GM18499 (cell line): Measurements from ENCODE around the gene ASL.
"Not testable (repeated sequence)": the region's sequence is repeated elsewhere in the genome, so short reads cannot be mapped to it uniquely, and the experiment has no call there.

Experiments used
- ATAC-seq: cut with Tn5 transposase; IDR thresholded peaks from one replicate; pipeline ENCODE4 v1.9.1; 2021; ENCODE audit warnings: moderate number of reproducible peaks; ENCODE audit not compliant: insufficient read depth, unreplicated experiment

Gene ASL

GRCh38 chr7:66072208-66072607 is 3.4 kb upstream of the ASL start:
- not testable (repeated sequence) for ATAC-seq

GRCh38 chr7:66076462-66077329 is 1.1 kb downstream of the ASL start:
- no peak for ATAC-seq

DNA sequence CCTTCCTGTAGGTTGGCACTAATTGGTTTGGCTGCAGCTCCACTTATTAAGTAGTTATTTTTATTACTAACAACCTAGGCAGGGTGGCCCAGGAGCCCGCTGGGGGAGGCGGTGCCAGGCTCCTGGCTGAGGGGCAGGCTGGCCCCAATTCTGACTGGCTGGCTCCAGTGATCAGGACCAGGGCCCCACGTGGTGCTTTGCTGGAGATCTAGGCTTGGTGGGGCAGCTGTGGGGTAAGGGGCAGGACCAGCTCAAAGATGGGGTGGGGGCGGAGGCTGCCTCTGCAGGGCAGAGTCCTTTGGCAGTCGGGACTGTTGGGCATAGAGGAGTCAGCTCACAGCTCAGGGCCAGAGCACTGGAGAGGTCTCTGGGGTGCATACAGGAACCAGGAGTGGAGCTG is 2.4 kb downstream of the ASL start:
- ATAC-seq, result no peak

DNA sequence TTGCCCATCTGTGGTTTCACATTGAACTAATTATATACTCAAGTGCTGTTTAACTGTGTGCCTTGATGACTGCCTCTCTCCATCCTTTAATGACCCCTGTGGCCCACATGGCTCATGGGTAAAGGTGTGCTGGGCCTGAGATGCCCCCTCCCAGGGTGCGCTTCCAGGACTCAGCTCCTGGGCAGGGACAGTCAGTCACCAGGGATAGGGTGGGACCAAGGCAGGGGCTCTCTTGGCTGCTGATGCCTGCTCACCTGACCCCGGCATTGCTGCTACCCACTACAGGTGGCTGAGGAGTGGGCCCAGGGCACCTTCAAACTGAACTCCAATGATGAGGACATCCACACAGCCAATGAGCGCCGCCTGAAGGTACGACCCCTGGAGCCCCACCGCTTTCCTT is 6.5 kb downstream of the ASL start:
- no peak for ATAC-seq

DNA sequence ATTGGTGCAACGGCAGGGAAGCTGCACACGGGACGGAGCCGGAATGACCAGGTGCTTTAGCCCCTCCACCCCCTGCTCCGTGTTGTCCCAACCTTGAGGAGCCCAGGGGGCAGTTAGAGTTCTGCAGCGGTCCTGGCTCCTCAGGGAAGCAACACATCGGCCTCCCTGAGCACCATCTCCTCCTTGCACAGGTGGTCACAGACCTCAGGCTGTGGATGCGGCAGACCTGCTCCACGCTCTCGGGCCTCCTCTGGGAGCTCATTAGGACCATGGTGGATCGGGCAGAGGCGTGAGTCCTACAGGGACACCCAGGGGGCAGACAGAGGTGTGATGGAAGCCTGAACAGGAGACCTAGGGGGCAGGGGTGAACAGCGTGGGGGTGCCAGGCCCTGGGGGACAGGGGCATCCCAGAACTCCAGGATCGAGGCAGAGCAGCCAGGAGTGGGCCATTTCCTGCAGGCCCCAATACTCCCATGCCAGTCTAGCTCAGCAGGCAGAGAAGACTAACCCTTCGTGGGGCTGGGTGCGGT is 7.3 kb downstream of the ASL start:
- ATAC-seq, result no peak

GRCh38 chr7:66083677-66084076 is 8.1 kb downstream of the ASL start:
- ATAC-seq, result no peak

GRCh38 chr7:66088861-66089838 is 13.5 kb downstream of the ASL start:
- ATAC-seq, result no peak

DNA sequence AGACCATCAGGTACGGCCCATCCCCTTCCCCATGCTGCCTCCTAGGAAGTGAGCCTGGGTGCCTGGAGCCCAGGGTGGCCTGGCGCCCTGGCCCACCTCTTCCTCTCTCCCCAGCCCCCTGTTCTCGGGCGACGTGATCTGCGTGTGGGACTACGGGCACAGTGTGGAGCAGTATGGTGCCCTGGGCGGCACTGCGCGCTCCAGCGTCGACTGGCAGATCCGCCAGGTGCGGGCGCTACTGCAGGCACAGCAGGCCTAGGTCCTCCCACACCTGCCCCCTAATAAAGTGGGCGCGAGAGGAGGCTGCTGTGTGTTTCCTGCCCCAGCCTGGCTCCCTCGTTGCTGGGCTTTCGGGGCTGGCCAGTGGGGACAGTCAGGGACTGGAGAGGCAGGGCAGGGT is 17.0 kb downstream of the ASL start:
- no peak for ATAC-seq

DNA sequence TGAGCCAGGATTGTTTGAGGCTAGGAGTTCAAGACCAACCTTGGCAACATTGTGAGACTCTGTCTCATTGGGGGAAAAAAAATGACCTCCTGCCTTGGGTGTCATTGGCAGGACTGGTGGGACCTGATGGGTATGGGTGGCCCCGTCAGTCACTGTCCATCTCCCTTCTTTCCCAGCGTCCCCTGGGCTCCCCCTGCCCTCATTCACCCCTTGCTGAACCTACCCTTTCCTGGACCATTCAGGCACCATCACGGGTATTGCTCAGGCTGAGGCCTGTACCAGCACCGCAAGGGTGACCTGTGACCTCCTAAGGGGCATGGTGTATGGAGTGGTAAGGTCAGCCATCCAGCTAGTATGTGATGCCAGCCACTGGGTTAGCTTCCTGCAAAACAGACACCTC is 19.4 kb downstream of the ASL start:
- no peak for ATAC-seq

- no peak for ATAC-seq
These were observed 23.6 kb downstream of the ASL start for GRCh38 chr7:66099232-66099550.

- no peak for ATAC-seq
These were observed 24.2 kb downstream of the ASL start for GRCh38 chr7:66099551-66100407.

DNA sequence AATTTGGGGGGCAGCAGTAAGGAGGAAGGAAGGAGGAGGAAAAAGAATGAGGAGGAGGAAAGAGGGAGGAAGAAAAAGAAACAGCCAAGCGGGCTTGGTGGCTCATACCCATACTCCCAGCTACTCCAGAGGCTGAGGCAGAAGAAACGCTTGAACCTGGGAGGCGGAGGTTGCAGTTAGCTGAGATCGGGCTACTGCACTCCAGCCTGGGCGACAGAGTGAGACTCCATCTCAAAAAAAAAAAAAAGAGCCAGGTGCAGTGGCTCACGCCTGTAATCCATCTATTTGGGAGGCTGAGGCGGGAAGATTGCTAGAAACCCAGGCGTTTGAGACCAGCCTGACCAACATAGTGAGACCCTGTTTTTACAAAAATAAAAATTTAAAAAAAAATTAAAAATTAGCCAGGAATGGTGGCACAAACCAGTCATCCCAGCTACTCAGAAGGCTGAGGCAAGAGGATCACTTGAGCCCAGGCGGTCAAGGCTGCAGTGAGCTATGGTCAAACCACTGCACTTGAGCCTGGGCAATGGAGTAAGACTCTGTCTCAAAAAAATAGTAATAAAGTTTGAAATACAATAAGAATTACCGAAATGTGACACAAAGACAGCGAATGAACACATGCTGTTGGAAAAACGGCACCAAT is 24.9 kb downstream of the ASL start:
- ATAC-seq, result no peak

DNA sequence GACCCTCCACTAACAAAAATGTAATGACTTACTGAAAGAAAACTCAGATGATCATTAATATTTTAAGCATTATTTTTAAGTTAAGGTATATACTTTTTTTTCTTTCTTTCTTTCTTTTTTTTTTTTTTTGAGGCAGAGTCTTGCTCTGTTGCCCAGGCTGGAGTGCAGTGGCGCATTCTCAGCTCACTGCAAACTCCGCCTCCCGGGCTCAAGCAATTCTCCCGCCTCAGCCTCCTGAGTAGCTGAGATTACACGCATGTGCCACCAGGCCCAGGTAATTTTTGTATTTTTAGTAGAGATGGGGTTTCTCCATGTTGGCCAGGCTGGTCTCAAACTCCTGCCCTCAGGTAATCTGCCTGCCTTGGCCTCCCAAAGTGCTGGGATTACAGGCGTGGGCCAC is 26.5 kb downstream of the ASL start:
- ATAC-seq, result not testable (repeated sequence)

DNA sequence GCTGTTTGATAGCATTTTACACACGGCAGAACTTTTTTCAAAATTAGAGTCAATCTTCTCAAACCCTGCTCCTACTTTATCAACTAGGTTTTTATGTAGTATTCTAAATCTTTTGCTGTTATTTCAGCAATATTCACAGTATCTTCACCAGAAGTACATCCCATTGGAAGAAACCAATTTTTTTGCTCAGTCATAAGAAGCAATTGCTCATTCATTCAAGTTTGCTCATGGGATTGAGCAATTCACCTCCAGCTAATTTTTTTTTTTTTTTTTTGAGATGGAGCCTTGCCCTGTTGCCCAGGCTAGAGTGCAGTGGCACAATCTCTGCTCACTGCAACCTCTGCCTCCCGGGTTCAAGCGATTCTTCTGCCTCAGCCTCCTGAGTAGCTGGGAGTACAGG is 28.4 kb downstream of the ASL start:
- ATAC-seq, result not testable (repeated sequence)

GRCh38 chr7:66105263-66105748 is 29.7 kb downstream of the ASL start:
- no peak for ATAC-seq

DNA sequence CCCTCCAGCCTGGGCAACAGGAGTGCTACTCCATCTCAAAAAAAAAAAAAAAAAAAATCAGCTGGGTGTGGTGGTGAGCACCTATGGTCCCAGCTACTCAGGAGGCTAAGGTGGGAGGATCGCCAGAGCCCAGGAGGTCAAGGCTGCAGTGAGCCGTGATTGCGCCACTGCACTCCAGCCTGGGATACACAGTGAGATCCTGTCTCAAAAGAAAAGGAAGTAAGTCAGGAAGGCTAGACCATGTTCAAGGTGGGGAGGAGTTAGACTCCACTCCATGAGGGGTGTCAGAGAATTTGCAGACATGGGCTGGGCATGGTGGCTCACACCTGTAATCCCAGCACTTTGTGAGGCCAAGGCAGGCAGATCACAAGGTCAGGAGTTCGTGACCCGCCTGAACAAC is 32.8 kb downstream of the ASL start:
- ATAC-seq, result not testable (repeated sequence)

GRCh38 chr7:66110856-66111255 is 35.2 kb downstream of the ASL start:
- ATAC-seq, result no peak

- ATAC-seq, result peak; percentile 66
These were observed 39.4 kb downstream of the ASL start, which contains the start of gene CRCP for GRCh38 chr7:66114743-66115649. Gene CRCP, plus strand, starts transcription at chr7:66114847. Its CDS starts 116 bp downstream, at chr7:66114963.
